GM23338 (cell line): ENCODE data around the gene ATF4.

Experiments used
- EZH2 ChIP-seq: fragments of 200-600 bp; sonication (generic); IDR thresholded peaks from one replicate; pipeline ENCODE4 v1.8.0; 2017; ENCODE audit warnings: antibody characterized with exemption, mild to moderate bottlenecking, low read depth; ENCODE audit not compliant: unreplicated experiment
- JUNB ChIP-seq: IDR thresholded peaks from one replicate; pipeline ENCODE4 v1.6.1; 2016; ENCODE audit warnings: antibody characterized with exemption; ENCODE audit not compliant: unreplicated experiment
- TF ChIP-seq, protein P1 (sequence below): IDR thresholded peaks from one replicate; pipeline ENCODE4 v1.6.1; 2018; ENCODE audit warnings: antibody characterized with exemption; ENCODE audit not compliant: unreplicated experiment

DNA sequence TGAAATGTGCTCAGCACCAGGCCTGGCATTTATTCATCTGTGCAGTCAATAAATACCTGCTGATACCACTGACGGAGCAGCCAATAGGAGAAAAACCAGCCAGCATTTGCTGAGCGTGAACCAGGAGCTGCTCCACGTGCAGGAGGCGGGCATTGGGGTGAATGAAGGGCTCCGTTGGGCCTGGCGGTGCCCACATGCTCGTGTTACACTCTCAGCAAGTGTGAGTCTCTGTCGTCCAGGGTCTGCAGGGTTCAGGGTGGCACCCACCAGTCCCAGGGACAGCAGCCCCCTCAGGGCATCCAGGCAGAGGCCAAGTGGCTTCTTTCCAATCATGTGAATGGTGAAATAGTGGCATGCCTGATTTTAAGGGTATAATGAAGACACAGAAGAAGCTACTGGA lies 16.3 kb downstream of the ATF4 start:
- no peak for TF ChIP-seq JUNB
- TF ChIP-seq EZH2, result no peak
- TF ChIP-seq, protein P1, sequence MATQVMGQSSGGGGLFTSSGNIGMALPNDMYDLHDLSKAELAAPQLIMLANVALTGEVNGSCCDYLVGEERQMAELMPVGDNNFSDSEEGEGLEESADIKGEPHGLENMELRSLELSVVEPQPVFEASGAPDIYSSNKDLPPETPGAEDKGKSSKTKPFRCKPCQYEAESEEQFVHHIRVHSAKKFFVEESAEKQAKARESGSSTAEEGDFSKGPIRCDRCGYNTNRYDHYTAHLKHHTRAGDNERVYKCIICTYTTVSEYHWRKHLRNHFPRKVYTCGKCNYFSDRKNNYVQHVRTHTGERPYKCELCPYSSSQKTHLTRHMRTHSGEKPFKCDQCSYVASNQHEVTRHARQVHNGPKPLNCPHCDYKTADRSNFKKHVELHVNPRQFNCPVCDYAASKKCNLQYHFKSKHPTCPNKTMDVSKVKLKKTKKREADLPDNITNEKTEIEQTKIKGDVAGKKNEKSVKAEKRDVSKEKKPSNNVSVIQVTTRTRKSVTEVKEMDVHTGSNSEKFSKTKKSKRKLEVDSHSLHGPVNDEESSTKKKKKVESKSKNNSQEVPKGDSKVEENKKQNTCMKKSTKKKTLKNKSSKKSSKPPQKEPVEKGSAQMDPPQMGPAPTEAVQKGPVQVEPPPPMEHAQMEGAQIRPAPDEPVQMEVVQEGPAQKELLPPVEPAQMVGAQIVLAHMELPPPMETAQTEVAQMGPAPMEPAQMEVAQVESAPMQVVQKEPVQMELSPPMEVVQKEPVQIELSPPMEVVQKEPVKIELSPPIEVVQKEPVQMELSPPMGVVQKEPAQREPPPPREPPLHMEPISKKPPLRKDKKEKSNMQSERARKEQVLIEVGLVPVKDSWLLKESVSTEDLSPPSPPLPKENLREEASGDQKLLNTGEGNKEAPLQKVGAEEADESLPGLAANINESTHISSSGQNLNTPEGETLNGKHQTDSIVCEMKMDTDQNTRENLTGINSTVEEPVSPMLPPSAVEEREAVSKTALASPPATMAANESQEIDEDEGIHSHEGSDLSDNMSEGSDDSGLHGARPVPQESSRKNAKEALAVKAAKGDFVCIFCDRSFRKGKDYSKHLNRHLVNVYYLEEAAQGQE, result no peak
